Measurements from ENCODE around the gene ARNT2. TPM values are rescaled to one million over a fixed set of nuclear protein-coding genes. Genes with fewer than 3 reads are reported as not detected.

ARNT2 gene
- total and polyA plus RNA-seq, 10 of the 15 experiments (the other 5 are each of a cell fraction or from before 2014, with no cell fraction given) = 0.07 to 0.49 (median 0.09) TPM; not detected in 6

DNA sequence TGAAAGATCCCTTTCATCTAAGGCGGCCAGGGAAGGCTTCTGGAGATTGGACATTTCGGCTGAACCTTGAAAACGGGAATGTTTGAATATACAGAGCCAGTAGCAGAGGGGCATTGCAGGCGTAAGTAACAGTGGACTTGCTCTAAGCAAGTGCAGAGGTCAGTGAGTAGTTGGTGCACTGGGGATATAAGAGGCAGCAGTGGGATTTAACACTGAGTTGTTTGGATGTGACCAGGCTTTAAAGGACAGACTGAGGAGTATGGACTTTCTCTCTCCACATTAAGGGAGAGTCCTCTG, 1.3 kb downstream of the ARNT2 start (continued):
- TF ChIP-seq, protein P1, sequence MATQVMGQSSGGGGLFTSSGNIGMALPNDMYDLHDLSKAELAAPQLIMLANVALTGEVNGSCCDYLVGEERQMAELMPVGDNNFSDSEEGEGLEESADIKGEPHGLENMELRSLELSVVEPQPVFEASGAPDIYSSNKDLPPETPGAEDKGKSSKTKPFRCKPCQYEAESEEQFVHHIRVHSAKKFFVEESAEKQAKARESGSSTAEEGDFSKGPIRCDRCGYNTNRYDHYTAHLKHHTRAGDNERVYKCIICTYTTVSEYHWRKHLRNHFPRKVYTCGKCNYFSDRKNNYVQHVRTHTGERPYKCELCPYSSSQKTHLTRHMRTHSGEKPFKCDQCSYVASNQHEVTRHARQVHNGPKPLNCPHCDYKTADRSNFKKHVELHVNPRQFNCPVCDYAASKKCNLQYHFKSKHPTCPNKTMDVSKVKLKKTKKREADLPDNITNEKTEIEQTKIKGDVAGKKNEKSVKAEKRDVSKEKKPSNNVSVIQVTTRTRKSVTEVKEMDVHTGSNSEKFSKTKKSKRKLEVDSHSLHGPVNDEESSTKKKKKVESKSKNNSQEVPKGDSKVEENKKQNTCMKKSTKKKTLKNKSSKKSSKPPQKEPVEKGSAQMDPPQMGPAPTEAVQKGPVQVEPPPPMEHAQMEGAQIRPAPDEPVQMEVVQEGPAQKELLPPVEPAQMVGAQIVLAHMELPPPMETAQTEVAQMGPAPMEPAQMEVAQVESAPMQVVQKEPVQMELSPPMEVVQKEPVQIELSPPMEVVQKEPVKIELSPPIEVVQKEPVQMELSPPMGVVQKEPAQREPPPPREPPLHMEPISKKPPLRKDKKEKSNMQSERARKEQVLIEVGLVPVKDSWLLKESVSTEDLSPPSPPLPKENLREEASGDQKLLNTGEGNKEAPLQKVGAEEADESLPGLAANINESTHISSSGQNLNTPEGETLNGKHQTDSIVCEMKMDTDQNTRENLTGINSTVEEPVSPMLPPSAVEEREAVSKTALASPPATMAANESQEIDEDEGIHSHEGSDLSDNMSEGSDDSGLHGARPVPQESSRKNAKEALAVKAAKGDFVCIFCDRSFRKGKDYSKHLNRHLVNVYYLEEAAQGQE (IDR thresholded peaks at IDR 0.05; ENCODE audit: low read depth, low read length) = no peak
- no peak for TF ChIP-seq HDGF (IDR thresholded peaks at IDR 0.05)
- no peak for TF ChIP-seq TCF3 (IDR thresholded peaks at IDR 0.05; ENCODE audit: borderline replicate concordance, insufficient read depth, low read depth, low read length)
- no peak for TF ChIP-seq MTA2 (IDR thresholded peaks at IDR 0.05; ENCODE audit: low read depth)

DNA sequence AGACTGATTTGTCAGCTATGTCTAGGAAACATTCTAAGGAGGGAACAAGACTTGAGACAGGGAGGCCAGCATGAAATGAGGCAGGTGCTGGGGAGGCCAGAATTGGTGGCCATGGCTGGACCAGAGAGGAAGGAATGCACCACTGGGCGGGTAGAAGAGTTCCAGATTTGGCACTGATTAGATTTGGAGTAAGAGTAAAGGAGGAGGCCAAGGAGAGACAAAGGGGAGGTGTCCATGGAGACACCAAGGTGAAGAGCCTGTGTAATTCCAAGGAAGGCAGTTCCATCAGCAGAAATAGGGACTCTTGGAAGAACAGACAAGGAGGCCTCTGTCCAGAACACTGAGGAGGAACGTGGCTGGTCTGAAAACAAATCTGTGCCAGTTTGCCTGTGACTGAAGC, 1.8 kb downstream of the ARNT2 start:
- ChIA-PET CTCF (no interaction called here), POLR2A (no interaction called here), RAD21 (ENCODE audit: unreplicated experiment) (no interaction called here), SMC1A (ENCODE audit: uncharacterized antibody, unreplicated experiment) (no interaction called here)
- Histone ChIP-seq H3K9ac (ENCODE audit: control insufficient read depth, insufficient read depth, low read length) (no peak overlapping the region), H3K36me3 (ENCODE audit: control insufficient read depth in 2 of 2, insufficient read depth in 2 of 2, low read length in 1 of 2) (no peaks in the 10 kb centered on the region), H3K27ac (ENCODE audit: control insufficient read depth, insufficient read depth) (no peak overlapping the region), H3K79me2 (ENCODE audit: control insufficient read depth, insufficient read depth, low read length) (no peaks in the 10 kb centered on the region), H4K20me1 (ENCODE audit: control insufficient read depth, insufficient read depth) (no peaks in the 10 kb centered on the region), H3K9me3 (replicated peaks; ENCODE audit: control insufficient read depth, insufficient read depth, low read length) (no peaks in the 10 kb centered on the region; the same call in 2 of the 3 replicates), H2AFZ (ENCODE audit: control insufficient read depth, low read depth, low read length) (no peak overlapping the region), H3K27me3 (replicated peaks in 1 of 2; ENCODE audit: control insufficient read depth in 2 of 2, insufficient read depth in 2 of 2, low read length in 1 of 2) (peaks cover 6 to 16% of the 10 kb centered on the region in 2 experiments), H3K4me1 (ENCODE audit: control insufficient read depth, insufficient read depth, low read length) (peaks cover 4% of the 10 kb centered on the region), H3K4me3 (no peak overlapping the region), H3K4me2 (ENCODE audit: control insufficient read depth, insufficient read depth) (no peak overlapping the region)
- ATAC-seq (no peak), FAIRE-seq (no peak), DNase-seq (ENCODE audit: low read depth, low spot score) (no peak)
- BruUV-seq (replicated peaks) = no TSS peak
- intact Hi-C loops (cut with micrococcal nuclease; ENCODE audit: unreplicated experiment) (no loop called here), in situ Hi-C loops (cut with MboI) (no loop called here)
- TF ChIP-seq ZNF384 (IDR thresholded peaks at IDR 0.05; ENCODE audit: borderline replicate concordance, low read depth, low read length) = no peak
- TF ChIP-seq TBL1XR1 (IDR thresholded peaks at IDR 0.05; ENCODE audit: low read depth, low read length) = no peak
- TF ChIP-seq CREM (IDR thresholded peaks at IDR 0.05; ENCODE audit: low read depth) = no peak
- no peak for TF ChIP-seq JUNB (IDR thresholded peaks at IDR 0.05)
- TF ChIP-seq SMC3 (IDR thresholded peaks at IDR 0.05; ENCODE audit: borderline replicate concordance, low read length) = no peak
- TF ChIP-seq, protein P2, sequence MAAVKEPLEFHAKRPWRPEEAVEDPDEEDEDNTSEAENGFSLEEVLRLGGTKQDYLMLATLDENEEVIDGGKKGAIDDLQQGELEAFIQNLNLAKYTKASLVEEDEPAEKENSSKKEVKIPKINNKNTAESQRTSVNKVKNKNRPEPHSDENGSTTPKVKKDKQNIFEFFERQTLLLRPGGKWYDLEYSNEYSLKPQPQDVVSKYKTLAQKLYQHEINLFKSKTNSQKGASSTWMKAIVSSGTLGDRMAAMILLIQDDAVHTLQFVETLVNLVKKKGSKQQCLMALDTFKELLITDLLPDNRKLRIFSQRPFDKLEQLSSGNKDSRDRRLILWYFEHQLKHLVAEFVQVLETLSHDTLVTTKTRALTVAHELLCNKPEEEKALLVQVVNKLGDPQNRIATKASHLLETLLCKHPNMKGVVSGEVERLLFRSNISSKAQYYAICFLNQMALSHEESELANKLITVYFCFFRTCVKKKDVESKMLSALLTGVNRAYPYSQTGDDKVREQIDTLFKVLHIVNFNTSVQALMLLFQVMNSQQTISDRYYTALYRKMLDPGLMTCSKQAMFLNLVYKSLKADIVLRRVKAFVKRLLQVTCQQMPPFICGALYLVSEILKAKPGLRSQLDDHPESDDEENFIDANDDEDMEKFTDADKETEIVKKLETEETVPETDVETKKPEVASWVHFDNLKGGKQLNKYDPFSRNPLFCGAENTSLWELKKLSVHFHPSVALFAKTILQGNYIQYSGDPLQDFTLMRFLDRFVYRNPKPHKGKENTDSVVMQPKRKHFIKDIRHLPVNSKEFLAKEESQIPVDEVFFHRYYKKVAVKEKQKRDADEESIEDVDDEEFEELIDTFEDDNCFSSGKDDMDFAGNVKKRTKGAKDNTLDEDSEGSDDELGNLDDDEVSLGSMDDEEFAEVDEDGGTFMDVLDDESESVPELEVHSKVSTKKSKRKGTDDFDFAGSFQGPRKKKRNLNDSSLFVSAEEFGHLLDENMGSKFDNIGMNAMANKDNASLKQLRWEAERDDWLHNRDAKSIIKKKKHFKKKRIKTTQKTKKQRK (IDR thresholded peaks at IDR 0.05; ENCODE audit: low read depth, low read length) = no peak
- no peak for TF ChIP-seq PML (IDR thresholded peaks at IDR 0.05; ENCODE audit: low read length)
- TF ChIP-seq FOS (IDR thresholded peaks at IDR 0.05; ENCODE audit: borderline replicate concordance, extremely low read depth, insufficient read length) = no peak
- TF ChIP-seq HDAC2 (IDR thresholded peaks at IDR 0.05) = no peak
- 46% methylated on average over 2 of the region's 2 CpGs for WGBS (ENCODE audit: insufficient coverage, insufficient replicate concordance, low lambda C conversion rate, missing lambda C conversion rate)

All from GM12878 (cell line).